ENCODE data around the gene SOCS4.

Gene SOCS4

DNA sequence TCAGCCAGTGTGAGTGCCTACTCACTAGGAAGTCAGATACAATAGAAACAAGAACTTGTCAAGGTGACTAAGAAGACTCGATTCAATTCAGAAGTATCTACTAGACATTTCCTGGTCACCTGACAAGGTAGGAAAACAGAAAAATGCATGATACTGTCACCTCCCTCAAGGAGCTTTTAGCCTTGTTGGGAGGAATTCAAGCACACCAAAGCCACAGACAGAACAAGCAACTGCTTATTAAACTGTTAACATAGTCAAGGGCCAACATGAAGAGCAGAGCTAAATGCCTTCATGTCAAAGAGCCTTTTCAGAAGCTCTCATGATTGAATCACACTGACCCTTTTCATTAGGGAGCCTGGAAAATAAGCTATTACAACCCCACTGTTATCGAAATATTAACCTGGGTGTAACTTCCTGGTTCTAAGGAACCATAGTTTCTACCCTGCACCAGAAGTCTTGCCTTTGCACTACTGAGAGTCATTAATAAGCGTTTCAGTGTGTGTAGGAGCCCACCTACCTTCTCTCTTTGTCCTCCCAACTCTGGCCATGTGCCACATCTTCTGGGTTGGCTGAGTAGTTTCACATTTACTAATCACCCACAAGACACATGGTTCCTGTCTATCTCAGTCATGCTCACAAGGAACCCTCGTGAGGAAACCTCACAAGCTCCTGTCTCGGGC lies 71.0 kb downstream of the SOCS4 start:
- ATAC-seq (peak; percentile 87), DNase-seq (peak; percentile 69 to 77)
- Mint-ChIP-seq H3K4me1 (peaks cover 46% of the 10 kb centered on the region), H3K27me3 (no peaks in the 10 kb centered on the region), H3K4me3 (peak overlapping the region; percentile 16 to 38), H3K9me3 (no peaks in the 10 kb centered on the region), H3K27ac (peak overlapping the region; percentile 13 to 74)

DNA sequence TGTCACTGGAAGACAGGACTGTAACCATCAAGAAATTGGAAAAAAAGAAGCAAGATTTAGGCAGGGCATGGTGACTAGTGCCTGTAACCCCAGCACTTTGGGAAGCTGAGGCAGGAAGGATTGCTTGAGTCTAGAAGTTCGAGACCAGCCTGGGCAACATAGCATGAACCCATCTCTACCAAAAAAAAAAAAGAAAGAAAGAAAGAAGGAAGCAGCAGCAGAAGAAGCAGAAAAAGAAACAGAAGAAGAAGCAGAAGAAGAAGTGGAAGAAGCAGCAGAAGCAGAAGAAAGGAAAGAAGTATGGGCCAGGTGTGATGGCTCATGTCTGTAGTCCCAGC lies 71.5 kb downstream of the SOCS4 start:
- H3K27me3 Mint-ChIP-seq = no peaks in the 10 kb centered on the region
- peak overlapping the region; percentile 16 to 38 for H3K4me3 Mint-ChIP-seq
- DNase-seq (no peak), ATAC-seq (no peak)
- H3K9me3 Mint-ChIP-seq = no peaks in the 10 kb centered on the region
- H3K27ac Mint-ChIP-seq = peak overlapping the region; percentile 2 to 74
- H3K4me1 Mint-ChIP-seq = peaks cover 51% of the 10 kb centered on the region
